Measurements from ENCODE around the gene NSMCE1.
"Not testable (repeated sequence)": the region's sequence is repeated elsewhere in the genome, so short reads cannot be mapped to it uniquely, and the experiment has no call there.

NSMCE1 gene

DNA sequence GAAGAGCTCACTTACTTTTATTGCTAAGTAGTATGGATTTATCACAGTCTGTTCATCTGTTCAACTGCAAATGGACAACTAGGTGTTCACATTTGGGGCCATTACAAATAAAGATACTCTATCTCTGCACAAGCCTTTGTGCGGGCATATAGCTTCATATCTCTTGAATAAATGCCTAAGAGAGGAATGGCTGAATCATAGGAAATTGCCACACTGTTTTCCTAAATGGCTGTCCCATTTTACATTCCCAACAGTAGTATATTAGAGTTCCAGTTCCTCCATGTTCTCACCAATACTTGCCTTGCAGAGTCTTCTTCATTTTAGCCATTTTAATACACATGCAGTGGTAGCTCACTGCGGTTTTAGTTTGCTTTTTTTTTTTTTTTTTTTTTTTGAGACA lies 20.5 kb downstream of the NSMCE1 start:
- DNase-seq (ENCODE audit: low read depth), result no peak
- TF ChIP-seq, protein P1, sequence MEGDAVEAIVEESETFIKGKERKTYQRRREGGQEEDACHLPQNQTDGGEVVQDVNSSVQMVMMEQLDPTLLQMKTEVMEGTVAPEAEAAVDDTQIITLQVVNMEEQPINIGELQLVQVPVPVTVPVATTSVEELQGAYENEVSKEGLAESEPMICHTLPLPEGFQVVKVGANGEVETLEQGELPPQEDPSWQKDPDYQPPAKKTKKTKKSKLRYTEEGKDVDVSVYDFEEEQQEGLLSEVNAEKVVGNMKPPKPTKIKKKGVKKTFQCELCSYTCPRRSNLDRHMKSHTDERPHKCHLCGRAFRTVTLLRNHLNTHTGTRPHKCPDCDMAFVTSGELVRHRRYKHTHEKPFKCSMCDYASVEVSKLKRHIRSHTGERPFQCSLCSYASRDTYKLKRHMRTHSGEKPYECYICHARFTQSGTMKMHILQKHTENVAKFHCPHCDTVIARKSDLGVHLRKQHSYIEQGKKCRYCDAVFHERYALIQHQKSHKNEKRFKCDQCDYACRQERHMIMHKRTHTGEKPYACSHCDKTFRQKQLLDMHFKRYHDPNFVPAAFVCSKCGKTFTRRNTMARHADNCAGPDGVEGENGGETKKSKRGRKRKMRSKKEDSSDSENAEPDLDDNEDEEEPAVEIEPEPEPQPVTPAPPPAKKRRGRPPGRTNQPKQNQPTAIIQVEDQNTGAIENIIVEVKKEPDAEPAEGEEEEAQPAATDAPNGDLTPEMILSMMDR (conservative IDR thresholded peaks at IDR 0.05; ENCODE audit: control insufficient read depth, insufficient read depth, low read depth, low read length), result no peak
- no peak overlapping the region for H3K4me3 ChIP-seq (ENCODE audit: control insufficient read depth, low read depth, low read length)

DNA sequence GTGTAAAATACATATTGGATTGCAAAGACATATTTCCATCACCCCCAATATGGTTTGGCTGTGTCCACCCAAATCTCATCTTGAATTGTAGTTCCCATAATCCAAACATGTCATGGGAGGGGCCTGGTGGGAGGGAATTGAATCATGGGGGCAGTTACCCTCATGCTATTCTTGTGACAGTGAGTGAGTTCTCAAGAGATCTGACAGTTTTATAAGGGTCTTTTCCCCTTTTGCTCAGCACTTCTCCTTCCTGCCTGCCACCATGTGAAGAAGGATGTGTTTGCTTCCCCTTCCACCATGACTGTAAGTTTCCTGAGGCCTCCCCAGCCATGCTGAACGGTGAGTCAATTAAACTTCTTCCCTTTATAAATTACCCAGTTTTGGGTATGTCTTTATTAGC lies 21.5 kb downstream of the NSMCE1 start:
- not testable (repeated sequence) for H3K4me3 ChIP-seq (ENCODE audit: control insufficient read depth, low read depth, low read length); DNase-seq (ENCODE audit: low read depth)

DNA sequence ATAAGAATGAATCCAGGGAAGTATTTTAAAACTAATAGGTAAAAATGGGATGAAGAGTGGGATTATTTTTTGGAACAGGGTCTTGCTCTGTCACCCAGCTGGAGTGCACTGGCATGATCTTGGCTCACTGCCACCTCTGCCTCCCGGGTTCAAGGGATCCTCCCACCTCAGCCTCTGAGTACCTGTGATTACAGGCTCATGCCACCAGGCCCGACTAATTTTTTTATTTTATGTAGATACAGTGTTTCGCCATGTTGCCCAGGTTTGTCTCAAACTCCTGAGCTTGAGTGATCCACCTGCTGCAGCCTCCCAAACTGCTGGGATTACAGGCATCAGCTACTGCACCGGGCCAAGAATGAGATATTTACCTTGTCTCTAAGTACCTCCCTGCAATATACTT lies 22.1 kb downstream of the NSMCE1 start:
- TF ChIP-seq, protein P1 (conservative IDR thresholded peaks at IDR 0.05; ENCODE audit: control insufficient read depth, insufficient read depth, low read depth, low read length), result no peak
- no peak for DNase-seq (ENCODE audit: low read depth)
- no peak overlapping the region for H3K4me3 ChIP-seq (ENCODE audit: control insufficient read depth, low read depth, low read length)

DNA sequence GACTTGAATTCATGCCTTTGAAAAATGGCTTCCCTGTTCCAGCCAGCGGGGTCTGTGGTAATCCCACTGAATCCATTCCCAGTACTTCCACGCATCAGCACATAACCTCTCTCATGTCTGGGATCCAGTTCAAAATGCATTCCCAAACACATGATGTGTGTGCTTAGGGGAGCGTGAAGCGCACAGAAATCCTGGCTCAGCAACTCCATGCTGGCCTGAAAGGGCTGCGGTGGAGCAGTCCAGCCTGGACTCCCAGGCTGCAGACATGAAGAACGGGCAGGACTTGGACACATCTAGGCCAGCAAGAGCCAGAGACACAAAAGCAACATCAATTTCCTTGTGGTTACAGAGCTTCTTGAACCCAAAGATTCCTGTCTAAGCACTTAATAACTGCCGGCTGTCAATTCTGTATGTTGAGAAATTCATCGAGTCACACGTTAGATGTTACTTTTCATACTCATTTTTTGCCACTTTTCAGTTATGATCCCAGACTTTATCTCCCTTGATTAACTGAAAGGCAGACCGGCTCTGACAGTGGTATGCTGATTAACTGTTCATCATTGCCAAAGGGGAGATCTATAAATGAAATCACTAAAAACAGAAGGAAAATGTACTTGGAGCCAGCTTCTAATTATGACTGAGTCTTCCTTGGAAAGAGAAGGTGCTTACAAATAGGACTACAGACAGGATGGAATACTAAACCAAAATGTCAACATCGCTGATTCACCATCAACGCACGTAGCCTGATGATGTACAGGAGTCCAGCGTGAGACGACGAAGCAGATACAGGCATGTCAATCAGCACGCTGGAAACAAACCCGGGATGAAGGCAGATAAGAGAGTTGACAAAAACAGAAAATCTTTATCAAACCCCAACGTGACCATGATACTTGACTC lies 23.0 kb downstream of the NSMCE1 start:
- H3K4me3 ChIP-seq (ENCODE audit: control insufficient read depth, low read depth, low read length), result no peak overlapping the region
- DNase-seq (ENCODE audit: low read depth), result peak; percentile 98

DNA sequence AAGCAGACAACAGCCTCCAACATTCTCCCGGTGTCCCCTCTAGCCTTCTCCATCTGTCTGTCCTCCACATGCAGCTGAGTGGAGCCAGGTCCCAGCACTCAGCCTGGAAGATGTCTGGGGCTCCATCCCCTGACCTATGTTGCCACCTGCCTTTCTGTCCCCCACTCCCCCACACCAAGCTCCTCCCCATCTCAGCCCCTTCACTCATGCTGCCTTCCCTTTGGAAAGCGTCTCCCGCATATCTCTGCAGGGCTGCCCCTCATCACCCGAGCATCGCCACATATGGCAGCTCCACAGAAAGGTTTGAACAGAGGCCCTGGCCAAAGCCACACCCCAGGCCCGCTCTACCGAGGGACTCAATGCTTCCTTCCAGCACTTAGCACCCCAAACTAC lies 24.2 kb downstream of the NSMCE1 start:
- TF ChIP-seq, protein P1 (conservative IDR thresholded peaks at IDR 0.05; ENCODE audit: control insufficient read depth, insufficient read depth, low read depth, low read length), result no peak
- no peak for DNase-seq (ENCODE audit: low read depth)
- H3K4me3 ChIP-seq (ENCODE audit: control insufficient read depth, low read depth, low read length), result no peak overlapping the region

More for the DNA sequence above, 23.0 kb downstream of the NSMCE1 start:
- TF ChIP-seq, protein P1 (conservative IDR thresholded peaks at IDR 0.05; ENCODE audit: control insufficient read depth, insufficient read depth, low read depth, low read length), result no peak

DNA sequence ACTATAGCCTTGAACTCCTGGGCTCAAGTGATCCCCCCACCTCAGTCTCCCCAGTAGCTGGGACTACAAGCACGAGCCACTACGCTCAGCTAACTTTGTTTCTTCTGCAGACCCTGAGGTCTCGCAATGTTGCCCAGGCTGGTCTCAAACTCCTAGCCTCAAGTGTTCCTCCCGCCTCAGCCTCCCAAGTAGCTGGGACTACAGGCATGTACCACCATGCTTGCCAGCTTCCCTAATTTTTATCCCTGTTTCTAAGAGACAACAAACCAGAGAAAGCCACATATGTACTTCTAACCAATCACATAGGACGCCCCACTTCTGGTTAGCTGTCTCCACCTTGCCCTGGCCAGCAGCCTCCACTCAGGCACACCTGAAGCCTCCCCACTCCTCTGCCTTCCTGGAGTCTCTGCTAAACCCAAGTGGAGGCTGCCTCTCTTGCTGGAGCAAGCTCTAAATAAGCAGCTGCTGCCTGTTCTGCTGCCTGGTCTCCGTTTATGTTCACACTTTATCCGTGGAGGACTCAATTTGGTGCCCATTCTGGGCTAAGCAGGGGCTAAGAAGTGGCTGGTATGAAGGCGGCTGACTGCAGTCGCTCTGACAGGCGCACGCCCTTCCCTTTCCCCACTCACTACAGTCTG lies 24.7 kb downstream of the NSMCE1 start:
- no peak for DNase-seq (ENCODE audit: low read depth)
- no peak overlapping the region for H3K4me3 ChIP-seq (ENCODE audit: control insufficient read depth, low read depth, low read length)
- TF ChIP-seq, protein P1 (conservative IDR thresholded peaks at IDR 0.05; ENCODE audit: control insufficient read depth, insufficient read depth, low read depth, low read length), result no peak

DNA sequence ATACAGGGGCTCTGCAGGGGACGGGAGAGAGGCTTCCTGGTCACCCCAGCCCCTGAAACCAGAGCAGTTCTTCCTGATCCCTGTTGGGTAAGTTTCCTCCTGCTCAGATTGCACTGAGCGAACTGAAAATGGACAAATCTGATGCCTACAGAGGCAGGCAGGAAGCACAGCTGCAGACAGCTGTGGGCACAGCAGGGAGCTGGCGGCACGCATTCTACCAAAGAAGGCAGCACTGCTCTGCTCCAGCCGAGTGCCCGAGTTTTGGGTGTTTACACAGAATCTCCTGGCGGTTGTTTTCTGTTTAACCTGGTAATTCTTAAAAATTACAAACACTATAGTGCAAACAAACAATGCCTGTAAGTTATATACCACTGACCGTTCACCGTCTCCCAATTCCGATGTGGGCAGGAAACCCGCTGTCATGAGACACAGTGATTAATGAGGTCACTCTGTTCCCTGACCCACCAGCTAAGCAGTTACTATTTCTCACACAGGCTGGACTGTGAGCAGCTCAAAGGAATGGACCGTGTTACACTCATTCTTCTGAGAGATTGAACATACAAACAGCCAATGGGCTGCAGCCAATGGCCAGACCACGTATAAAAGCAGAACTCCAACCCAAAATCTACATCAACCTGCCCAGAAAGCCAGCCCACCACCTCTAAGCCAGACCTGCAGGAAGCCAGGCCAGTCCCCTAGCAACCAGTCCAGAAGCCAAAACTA lies 25.5 kb downstream of the NSMCE1 start:
- TF ChIP-seq, protein P1 (conservative IDR thresholded peaks at IDR 0.05; ENCODE audit: control insufficient read depth, insufficient read depth, low read depth, low read length), result no peak
- H3K4me3 ChIP-seq (ENCODE audit: control insufficient read depth, low read depth, low read length), result no peak overlapping the region
- peak; percentile 96 for DNase-seq (ENCODE audit: low read depth)

Measured in fibroblast of mammary gland (primary cell).